ENCODE results near the gene TCFL5. TPM values are rescaled to one million over a fixed set of nuclear protein-coding genes. Genes with fewer than 3 reads are reported as not detected.

Gene TCFL5
- total RNA-seq, 4 donors from 2014 or later = 2.6 to 6.6 (median 5.0) TPM

DNA sequence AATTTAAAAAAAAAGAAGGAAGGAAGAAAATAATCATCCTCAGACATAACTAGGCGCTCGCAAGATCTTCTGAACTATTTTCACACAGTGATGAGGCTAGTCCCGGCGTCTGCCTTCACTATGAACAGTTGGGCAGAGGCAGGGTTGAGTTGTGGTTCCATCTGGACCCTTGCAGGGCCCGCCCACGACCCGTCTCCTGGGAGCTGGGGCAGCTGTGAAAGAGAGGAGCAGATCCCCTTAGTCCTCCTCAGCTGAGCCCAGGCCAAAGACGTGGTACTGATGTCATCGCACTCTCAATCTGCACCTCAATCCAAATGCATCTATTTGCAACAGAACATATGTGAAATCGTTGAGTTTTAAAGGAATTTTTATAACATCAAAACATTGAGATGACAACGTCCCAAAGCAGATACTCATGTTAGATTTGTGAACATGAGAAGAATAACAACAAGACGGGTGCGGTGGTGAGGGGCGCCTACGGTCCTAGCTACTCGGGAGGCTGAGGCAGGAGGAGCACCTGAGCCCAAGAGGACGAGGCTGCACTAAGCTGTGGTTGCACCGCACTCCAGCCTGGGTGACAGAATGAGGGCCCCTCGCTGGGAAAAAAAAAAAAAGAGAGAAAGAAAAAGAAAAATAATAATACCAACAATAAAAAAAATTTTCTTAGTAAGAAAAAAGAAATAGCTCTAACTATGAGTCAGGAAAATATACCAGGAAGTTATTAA is 15.3 kb downstream of the TCFL5 start:
- Histone ChIP-seq H3K36me3 (no peaks in the 10 kb centered on the region), H3K4me1 (no peaks in the 10 kb centered on the region), H3K4me3 (no peak overlapping the region), H3K27ac (no peak overlapping the region), H3K27me3 (no peaks in the 10 kb centered on the region), H3K9me3 (no peaks in the 10 kb centered on the region)
- no peak for TF ChIP-seq CTCF (IDR thresholded peaks at IDR 0.05)
- no peak for TF ChIP-seq POLR2A (IDR thresholded peaks at IDR 0.05)
- no peak for DNase-seq

DNA sequence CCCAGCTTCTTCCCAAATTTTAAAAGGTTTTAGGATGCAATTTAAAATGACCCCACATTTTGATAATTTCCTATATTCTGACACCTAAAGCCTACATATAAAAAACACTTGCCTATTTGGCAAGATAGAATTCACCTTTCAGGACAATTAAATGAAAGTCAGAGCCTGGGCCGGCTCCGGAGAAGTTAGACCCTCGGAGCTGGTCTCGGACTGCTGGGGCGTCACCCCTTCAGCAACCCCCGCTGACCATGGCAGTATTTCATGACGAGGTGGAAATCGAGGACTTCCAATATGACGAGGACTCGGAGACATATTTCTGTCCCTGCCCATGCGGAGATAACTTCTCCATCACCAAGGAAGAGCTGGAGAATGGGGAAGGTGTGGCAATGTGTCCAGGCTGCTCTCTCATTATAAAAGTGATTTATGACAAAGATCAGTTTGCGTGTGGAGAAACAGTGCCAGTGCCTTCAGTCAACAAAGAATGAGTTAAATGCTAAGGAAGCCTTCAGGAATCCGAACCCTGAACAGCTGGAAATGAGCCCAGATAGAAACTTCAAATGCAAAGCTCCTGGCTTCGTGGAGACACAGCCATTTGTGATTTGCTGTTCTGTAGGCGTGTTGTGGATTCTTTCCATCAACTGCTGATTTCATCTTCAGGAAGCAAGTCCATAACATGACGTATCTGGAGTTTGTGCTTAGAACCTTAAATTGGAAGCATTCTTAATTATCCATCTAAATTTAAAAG is 16.0 kb downstream of the TCFL5 start:
- Histone ChIP-seq H3K9me3 (no peaks in the 10 kb centered on the region), H3K4me1 (no peaks in the 10 kb centered on the region), H3K27ac (no peak overlapping the region), H3K27me3 (no peaks in the 10 kb centered on the region), H3K36me3 (no peaks in the 10 kb centered on the region), H3K4me3 (no peak overlapping the region)
- no peak for DNase-seq
- TF ChIP-seq POLR2A (IDR thresholded peaks at IDR 0.05) (no peak), CTCF (IDR thresholded peaks at IDR 0.05) (no peak)

- TF ChIP-seq CTCF (IDR thresholded peaks at IDR 0.05) = no peak
- TF ChIP-seq POLR2A (IDR thresholded peaks at IDR 0.05) = no peak
- no peaks in the 10 kb centered on the region for H3K9me3 ChIP-seq
- DNase-seq = peak in 1 of 3 donors; percentile 13
These were observed 17.4 kb downstream of the TCFL5 start for GRCh38 chr20:62844182-62844581.

DNA sequence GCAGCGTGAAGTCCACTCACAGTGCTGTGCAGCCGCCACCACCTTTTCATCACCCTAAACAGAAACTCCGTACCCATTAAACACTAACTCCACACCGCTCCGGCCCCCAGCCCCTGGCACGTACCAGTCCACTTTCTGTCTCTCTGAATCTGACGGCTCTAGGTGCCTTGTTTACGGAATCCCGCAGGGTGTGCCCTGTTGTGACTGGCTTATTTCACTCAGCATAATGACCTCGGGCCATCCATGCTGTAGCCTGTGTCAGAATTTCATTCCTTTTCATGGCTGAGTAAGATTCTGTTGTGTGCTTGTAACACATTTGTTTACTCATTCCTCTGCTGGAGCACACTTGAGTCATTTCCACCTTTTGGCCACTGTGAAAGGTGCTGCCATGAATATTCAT is 18.0 kb downstream of the TCFL5 start:
- DNase-seq = peak in 1 of 3 donors; percentile 42
- no peaks in the 10 kb centered on the region for H3K9me3 ChIP-seq
- no peaks in the 10 kb centered on the region for H3K27me3 ChIP-seq
- H3K4me3 ChIP-seq = no peak overlapping the region
- no peaks in the 10 kb centered on the region for H3K4me1 ChIP-seq
- H3K27ac ChIP-seq = no peak overlapping the region
- no peak for TF ChIP-seq POLR2A (IDR thresholded peaks at IDR 0.05)
- no peak for TF ChIP-seq CTCF (IDR thresholded peaks at IDR 0.05)
- H3K36me3 ChIP-seq = no peaks in the 10 kb centered on the region

More at GRCh38 chr20:62844182-62844581, 17.4 kb downstream of the TCFL5 start:
- H3K4me1 ChIP-seq = no peaks in the 10 kb centered on the region
- no peak overlapping the region for H3K4me3 ChIP-seq
- no peaks in the 10 kb centered on the region for H3K27me3 ChIP-seq
- H3K27ac ChIP-seq = no peak overlapping the region
- no peaks in the 10 kb centered on the region for H3K36me3 ChIP-seq

- H3K27ac ChIP-seq = no peak overlapping the region
- H3K4me1 ChIP-seq = peaks cover 0 to 4% (median 0%) of the 10 kb centered on the region in 4 donors
- no peak for DNase-seq
- no peaks in the 10 kb centered on the region for H3K9me3 ChIP-seq
- no peaks in the 10 kb centered on the region for H3K36me3 ChIP-seq
- no peak for TF ChIP-seq CTCF (IDR thresholded peaks at IDR 0.05)
- TF ChIP-seq POLR2A (IDR thresholded peaks at IDR 0.05) = no peak
- no peaks in the 10 kb centered on the region for H3K27me3 ChIP-seq
- no peak overlapping the region for H3K4me3 ChIP-seq
These were observed 19.9 kb downstream of the TCFL5 start for GRCh38 chr20:62841705-62842212.

All from Peyer's patch (tissue), 4 donors.